Glutamatergic neuron (in vitro differentiated cells): ENCODE measurements around the gene CD4. TPM values are rescaled to one million over a fixed set of nuclear protein-coding genes. Genes with fewer than 3 reads are reported as not detected.

Source experiments
- DNase-seq: peaks from one replicate; pipeline ENCODE4 v3.0.0; 2022
- H3K27ac Mint-ChIP-seq: one replicate; pipeline ENCODE4 v1.8.0; 2020; ENCODE audit warnings: mild to moderate bottlenecking, mixed read lengths, inconsistent platforms; ENCODE audit not compliant: unreplicated experiment
- H3K27me3 Mint-ChIP-seq: one replicate; pipeline ENCODE4 v1.8.0; 2020; ENCODE audit warnings: mild to moderate bottlenecking, moderate library complexity, mixed read lengths, inconsistent platforms; ENCODE audit not compliant: unreplicated experiment
- H3K36me3 Mint-ChIP-seq: one replicate; pipeline ENCODE4 v1.8.0; 2020; ENCODE audit warnings: mild to moderate bottlenecking, mixed read lengths, inconsistent platforms; ENCODE audit not compliant: unreplicated experiment
- H3K4me1 Mint-ChIP-seq: one replicate; pipeline ENCODE4 v1.8.0; 2020; ENCODE audit warnings: mild to moderate bottlenecking, low read depth, mixed read lengths, inconsistent platforms; ENCODE audit not compliant: unreplicated experiment
- H3K4me3 Mint-ChIP-seq: one replicate; pipeline ENCODE4 v1.8.0; 2020; ENCODE audit warnings: mild to moderate bottlenecking, mixed read lengths, inconsistent platforms; ENCODE audit not compliant: unreplicated experiment
- H3K9me3 Mint-ChIP-seq: one replicate; pipeline ENCODE4 v1.8.0; 2020; ENCODE audit warnings: mild to moderate bottlenecking, moderate library complexity, mixed read lengths, inconsistent platforms; ENCODE audit not compliant: unreplicated experiment
- CTCF ChIP-seq: fragments of 200-600 bp; sonication (generic); IDR thresholded peaks from one replicate; pipeline ENCODE4 v1.5.0; 2021; ENCODE audit not compliant: partially characterized antibody, unreplicated experiment
- total RNA-seq: library from RNA; stranded (reverse); fragmentation: NEBNext Ultra II Directional; extraction: Animal tissue kit (Norgen Biotek cat#: 25700); gene quantifications from one replicate; pipeline ENCODE4 v1.2.1, GENCODE V29; 2021; ENCODE audit not compliant: unreplicated experiment

The CD4 gene
- total RNA-seq, 1 donor from 2014 or later, result 0.17 TPM

GRCh38 chr12:6821591-6822425 lies 32.5 kb downstream of the CD4 start, which contains the start of gene GPR162:
Gene GPR162 (plus strand): TSS chr12:6821821. CDS start chr12:6823899, 2,078 bp downstream.
- Mint-ChIP-seq H3K4me3 (peak within 1 kb of the TSS; percentile 99), H3K27me3 (peaks cover 33% of the 10 kb centered on the region)

GRCh38 chr12:6822426-6823135 lies 33.3 kb downstream of the CD4 start:
- H3K27me3 Mint-ChIP-seq, result peaks cover 37% of the 10 kb centered on the region

More at GRCh38 chr12:6821591-6822425, 32.5 kb downstream of the CD4 start, which contains the start of gene GPR162:
- TF ChIP-seq CTCF, result no peak
- DNase-seq, result peak; percentile 87
- H3K4me1 Mint-ChIP-seq, result peaks cover 48% of the 10 kb centered on the region
- peaks cover 7% of the 10 kb centered on the region for H3K36me3 Mint-ChIP-seq
- peaks cover 31% of the 10 kb centered on the region for H3K9me3 Mint-ChIP-seq
- H3K27ac Mint-ChIP-seq, result peak within 1 kb of the TSS; percentile 100

GRCh38 chr12:6823182-6824084 lies 34.1 kb downstream of the CD4 start:
- Mint-ChIP-seq H3K9me3 (peaks cover 32% of the 10 kb centered on the region), H3K4me1 (peaks cover 47% of the 10 kb centered on the region), H3K27me3 (peaks cover 36% of the 10 kb centered on the region)

More at GRCh38 chr12:6822426-6823135, 33.3 kb downstream of the CD4 start:
- peaks cover 34% of the 10 kb centered on the region for H3K9me3 Mint-ChIP-seq
- H3K4me1 Mint-ChIP-seq, result peaks cover 52% of the 10 kb centered on the region
- peaks cover 7% of the 10 kb centered on the region for H3K36me3 Mint-ChIP-seq
- no peak for DNase-seq
- H3K4me3 Mint-ChIP-seq, result peak overlapping the region; percentile 99
- TF ChIP-seq CTCF, result no peak
- H3K27ac Mint-ChIP-seq, result peak overlapping the region; percentile 95

More at GRCh38 chr12:6823182-6824084, 34.1 kb downstream of the CD4 start:
- Mint-ChIP-seq H3K36me3 (peaks cover 7% of the 10 kb centered on the region), H3K27ac (peak overlapping the region; percentile 66), H3K4me3 (peak overlapping the region; percentile 99)
- no peak for TF ChIP-seq CTCF
- no peak for DNase-seq
